ENCODE measurements around the gene AMPD3. TPM values are rescaled to one million over a fixed set of nuclear protein-coding genes. Genes with fewer than 3 reads are reported as not detected.

Gene AMPD3
- total RNA-seq, 1 donor from 2014 or later: 2.2 TPM

DNA sequence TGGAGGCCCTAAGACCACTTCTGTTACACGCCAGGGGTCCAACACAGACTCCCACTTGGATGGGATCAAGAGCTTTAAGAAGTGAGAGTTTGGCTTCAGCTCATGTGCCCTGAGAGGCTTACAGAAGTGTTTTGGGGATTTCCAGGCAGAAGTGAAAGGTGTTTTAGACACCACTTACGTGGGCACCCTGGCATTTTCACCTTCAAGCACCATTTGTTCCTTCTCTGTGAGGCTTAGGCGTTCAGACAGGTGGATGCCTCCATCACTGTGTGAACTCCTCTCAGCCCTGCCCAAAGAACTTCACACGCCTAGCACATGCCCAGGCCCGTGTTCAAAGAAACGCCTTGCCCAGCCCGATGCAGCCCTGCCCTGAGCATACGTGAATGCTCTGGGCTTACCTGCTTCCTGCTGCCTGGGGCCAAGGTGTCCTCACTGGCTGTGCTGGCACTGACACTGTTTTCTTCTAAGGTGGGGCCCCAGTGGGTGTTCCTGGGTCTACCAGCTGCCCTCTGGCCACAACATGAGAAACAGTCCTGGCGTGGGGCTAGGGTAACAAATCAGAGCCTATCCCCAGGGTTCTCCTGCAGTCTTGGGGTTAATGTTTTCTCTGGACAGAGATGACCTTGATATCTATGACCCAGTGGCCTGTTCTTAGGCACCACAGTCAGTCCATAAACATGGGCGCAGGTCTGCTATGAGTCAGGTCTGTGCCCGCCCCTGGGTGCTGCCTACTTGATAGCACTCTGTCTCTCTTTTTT lies 34.0 kb downstream of the AMPD3 start:
- Mint-ChIP-seq H3K36me3 (ENCODE audit: low read depth) (peaks cover 2% of the 10 kb centered on the region), H3K27ac (ENCODE audit: unreplicated experiment) (no peak overlapping the region), H3K9me3 (ENCODE audit: low read depth) (peaks cover 2% of the 10 kb centered on the region), H3K4me1 (ENCODE audit: low read depth) (peaks cover 13% of the 10 kb centered on the region), H3K4me3 (ENCODE audit: unreplicated experiment) (no peak overlapping the region), H3K27me3 (ENCODE audit: low read depth) (no peaks in the 10 kb centered on the region)
- peak; percentile 37 for DNase-seq (ENCODE audit: low spot score)
- TF ChIP-seq, protein P1, sequence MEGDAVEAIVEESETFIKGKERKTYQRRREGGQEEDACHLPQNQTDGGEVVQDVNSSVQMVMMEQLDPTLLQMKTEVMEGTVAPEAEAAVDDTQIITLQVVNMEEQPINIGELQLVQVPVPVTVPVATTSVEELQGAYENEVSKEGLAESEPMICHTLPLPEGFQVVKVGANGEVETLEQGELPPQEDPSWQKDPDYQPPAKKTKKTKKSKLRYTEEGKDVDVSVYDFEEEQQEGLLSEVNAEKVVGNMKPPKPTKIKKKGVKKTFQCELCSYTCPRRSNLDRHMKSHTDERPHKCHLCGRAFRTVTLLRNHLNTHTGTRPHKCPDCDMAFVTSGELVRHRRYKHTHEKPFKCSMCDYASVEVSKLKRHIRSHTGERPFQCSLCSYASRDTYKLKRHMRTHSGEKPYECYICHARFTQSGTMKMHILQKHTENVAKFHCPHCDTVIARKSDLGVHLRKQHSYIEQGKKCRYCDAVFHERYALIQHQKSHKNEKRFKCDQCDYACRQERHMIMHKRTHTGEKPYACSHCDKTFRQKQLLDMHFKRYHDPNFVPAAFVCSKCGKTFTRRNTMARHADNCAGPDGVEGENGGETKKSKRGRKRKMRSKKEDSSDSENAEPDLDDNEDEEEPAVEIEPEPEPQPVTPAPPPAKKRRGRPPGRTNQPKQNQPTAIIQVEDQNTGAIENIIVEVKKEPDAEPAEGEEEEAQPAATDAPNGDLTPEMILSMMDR (IDR thresholded peaks at IDR 0.05): no peak

DNA sequence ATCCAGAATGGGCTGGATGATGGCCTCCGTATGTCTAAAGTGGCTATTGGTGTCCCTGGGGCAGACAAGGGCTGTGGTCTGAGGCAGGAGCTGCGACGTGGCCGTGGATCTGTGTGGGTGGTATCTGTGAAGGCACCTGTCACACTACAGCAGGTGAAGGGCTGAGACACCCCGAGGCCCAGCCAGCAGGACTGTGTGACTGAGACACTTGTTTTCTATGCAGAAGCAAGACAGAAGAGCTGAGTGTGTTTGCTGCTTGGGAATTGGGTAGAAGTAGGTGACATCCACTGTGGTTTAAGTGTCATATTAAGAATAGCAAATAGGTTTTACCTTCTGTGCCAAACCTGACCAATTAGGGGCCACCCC lies 35.0 kb downstream of the AMPD3 start:
- Mint-ChIP-seq H3K27ac (ENCODE audit: unreplicated experiment) (no peak overlapping the region), H3K4me3 (ENCODE audit: unreplicated experiment) (no peak overlapping the region)

DNA sequence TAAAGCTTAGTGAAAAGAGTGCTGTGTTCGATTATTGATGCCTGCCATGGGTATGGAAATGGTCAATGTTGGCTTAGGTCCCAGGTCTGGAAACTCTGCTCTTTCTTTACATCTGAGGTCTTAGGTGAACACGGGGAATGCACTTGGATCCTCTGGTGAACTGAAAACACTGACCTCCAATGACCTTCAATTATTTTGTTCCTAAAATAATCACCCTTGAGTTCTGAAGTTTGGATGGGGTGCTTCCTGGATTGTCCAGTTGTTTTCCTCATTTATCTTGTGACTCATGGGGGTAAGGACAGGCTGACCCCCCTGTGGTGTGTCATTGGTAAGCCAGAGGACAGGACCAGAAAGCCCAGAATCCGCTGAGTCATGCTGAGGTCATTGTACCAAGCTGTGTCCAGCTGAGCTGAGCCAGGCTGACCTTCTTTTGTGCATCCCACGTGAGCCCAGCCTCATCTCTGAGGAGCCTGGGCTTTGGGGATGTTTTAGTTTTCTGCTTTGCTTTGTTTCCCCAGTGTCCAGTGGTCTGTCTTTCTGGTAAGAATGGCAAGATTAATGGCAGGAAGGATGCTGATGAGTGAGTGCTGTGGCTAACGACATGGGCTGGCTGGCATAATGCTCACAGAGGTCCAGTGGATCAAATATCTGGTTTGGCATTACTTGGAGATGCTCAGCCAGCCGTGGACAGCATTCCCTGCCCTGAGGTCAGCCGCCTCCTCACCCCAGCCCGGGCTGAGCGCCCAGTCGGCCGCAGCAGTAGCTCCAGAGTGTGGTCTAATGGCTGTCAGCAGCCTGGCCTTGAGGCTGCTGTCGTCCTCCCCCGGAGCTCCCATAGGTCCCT lies 35.6 kb downstream of the AMPD3 start:
- no peaks in the 10 kb centered on the region for H3K27me3 Mint-ChIP-seq (ENCODE audit: low read depth)
- H3K9me3 Mint-ChIP-seq (ENCODE audit: low read depth): peaks cover 4% of the 10 kb centered on the region
- TF ChIP-seq, protein P1 (IDR thresholded peaks at IDR 0.05): no peak
- peaks cover 5% of the 10 kb centered on the region for H3K36me3 Mint-ChIP-seq (ENCODE audit: low read depth)
- peak overlapping the region; percentile 43 for H3K27ac Mint-ChIP-seq (ENCODE audit: unreplicated experiment)
- H3K4me1 Mint-ChIP-seq (ENCODE audit: low read depth): peaks cover 13% of the 10 kb centered on the region
- no peak overlapping the region for H3K4me3 Mint-ChIP-seq (ENCODE audit: unreplicated experiment)
- DNase-seq (ENCODE audit: low spot score): no peak

More for the DNA sequence above, 35.0 kb downstream of the AMPD3 start:
- H3K4me1 Mint-ChIP-seq (ENCODE audit: low read depth): peaks cover 13% of the 10 kb centered on the region
- DNase-seq (ENCODE audit: low spot score): no peak
- H3K36me3 Mint-ChIP-seq (ENCODE audit: low read depth): peaks cover 5% of the 10 kb centered on the region
- peaks cover 4% of the 10 kb centered on the region for H3K9me3 Mint-ChIP-seq (ENCODE audit: low read depth)
- H3K27me3 Mint-ChIP-seq (ENCODE audit: low read depth): no peaks in the 10 kb centered on the region
- TF ChIP-seq, protein P1 (IDR thresholded peaks at IDR 0.05): no peak

DNA sequence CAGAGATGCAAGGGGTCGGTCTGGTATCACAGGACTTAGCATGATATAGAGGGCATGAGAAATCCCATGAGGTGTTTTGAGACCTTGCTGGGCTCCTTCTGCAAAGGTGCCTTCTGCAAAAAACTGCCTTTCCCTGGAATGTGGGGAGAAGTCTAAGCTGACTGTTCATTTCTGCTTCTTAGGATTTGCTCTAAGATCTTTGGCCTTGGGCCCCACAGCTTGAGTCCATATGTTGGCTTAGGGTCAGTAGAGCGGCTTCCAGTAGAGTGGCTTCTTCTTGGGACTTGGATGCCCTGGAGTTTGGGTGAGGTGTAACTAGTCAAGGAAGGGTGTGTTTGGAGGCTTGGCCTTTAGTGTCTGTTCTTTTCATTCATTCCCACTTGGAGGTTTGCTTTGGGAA lies 37.0 kb downstream of the AMPD3 start:
- H3K36me3 Mint-ChIP-seq (ENCODE audit: low read depth): peaks cover 5% of the 10 kb centered on the region
- no peak for DNase-seq (ENCODE audit: low spot score)
- H3K27me3 Mint-ChIP-seq (ENCODE audit: low read depth): no peaks in the 10 kb centered on the region
- no peak overlapping the region for H3K4me3 Mint-ChIP-seq (ENCODE audit: unreplicated experiment)
- TF ChIP-seq, protein P1 (IDR thresholded peaks at IDR 0.05): no peak
- H3K9me3 Mint-ChIP-seq (ENCODE audit: low read depth): peaks cover 4% of the 10 kb centered on the region
- peaks cover 13% of the 10 kb centered on the region for H3K4me1 Mint-ChIP-seq (ENCODE audit: low read depth)
- no peak overlapping the region for H3K27ac Mint-ChIP-seq (ENCODE audit: unreplicated experiment)

DNA sequence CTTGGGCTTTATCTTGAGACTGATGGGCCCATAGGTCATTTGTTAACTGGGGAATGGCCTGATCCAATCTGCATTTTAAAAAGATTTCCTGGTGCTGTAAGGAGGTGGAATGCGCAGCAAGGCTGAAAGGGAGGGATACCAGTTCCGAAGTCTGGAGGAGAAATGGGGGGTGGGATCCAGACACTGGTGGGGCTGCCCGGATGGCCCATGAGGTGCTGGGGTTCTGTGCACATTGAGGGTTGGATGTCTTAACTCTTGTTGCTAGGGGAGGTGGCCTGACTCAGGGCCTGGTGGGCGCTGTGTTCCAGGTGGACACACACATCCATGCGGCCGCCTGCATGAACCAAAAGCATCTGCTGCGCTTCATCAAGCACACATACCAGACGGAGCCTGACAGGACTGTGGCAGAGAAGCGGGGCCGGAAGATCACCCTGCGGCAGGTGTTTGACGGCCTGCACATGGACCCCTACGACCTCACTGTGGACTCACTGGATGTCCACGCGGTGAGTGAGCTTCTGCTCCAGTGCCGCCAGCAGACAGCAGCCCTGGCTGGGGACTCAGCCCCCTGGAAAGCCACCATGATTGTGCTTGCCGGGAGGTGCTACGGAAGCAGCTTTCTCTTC lies 38.1 kb downstream of the AMPD3 start:
- H3K36me3 Mint-ChIP-seq (ENCODE audit: low read depth): peaks cover 8% of the 10 kb centered on the region
- DNase-seq (ENCODE audit: low spot score): no peak
- H3K27ac Mint-ChIP-seq (ENCODE audit: unreplicated experiment): no peak overlapping the region
- no peaks in the 10 kb centered on the region for H3K27me3 Mint-ChIP-seq (ENCODE audit: low read depth)
- H3K9me3 Mint-ChIP-seq (ENCODE audit: low read depth): peaks cover 4% of the 10 kb centered on the region
- peaks cover 13% of the 10 kb centered on the region for H3K4me1 Mint-ChIP-seq (ENCODE audit: low read depth)
- H3K4me3 Mint-ChIP-seq (ENCODE audit: unreplicated experiment): no peak overlapping the region
- TF ChIP-seq, protein P1 (IDR thresholded peaks at IDR 0.05): no peak

All from chondrocyte (in vitro differentiated cells).